Heart right ventricle (tissue), 16 donors: ENCODE measurements around the gene ARPC5. TPM values are rescaled to one million over a fixed set of nuclear protein-coding genes. Genes with fewer than 3 reads are reported as not detected.

Source experiments
- ATAC-seq, 8 donors: fragments of 200-7000 bp; cut with Tn5 transposase; one replicate each; pipeline ENCODE4 v1.9.1; 2020; ENCODE audit warnings: mild to moderate bottlenecking in 8 of 8, moderate library complexity in 8 of 8, moderate number of reproducible peaks in 1 of 8
- DNase-seq, 2 donors: peaks; one replicate each; pipeline ENCODE4 v3.0.0-alpha.2; 2020
- H3K27ac ChIP-seq, 10 donors: fragments of 200-600 bp; sonication (generic) in 2 of 10; one replicate each; pipeline versions ENCODE4 v1.5.0 to v1.8.0; 2020 to 2022; ENCODE audit warnings: mild to moderate bottlenecking in 3 of 10
- H3K27me3 ChIP-seq, 7 donors: fragments of 200-600 bp; one replicate each; pipeline ENCODE4 v1.8.0; 2021 to 2022; ENCODE audit warnings: mild to moderate bottlenecking in 2 of 7
- H3K36me3 ChIP-seq, 9 donors: fragments of 200-600 bp; sonication (generic) in 1 of 9; one replicate each; pipeline versions ENCODE4 v1.5.0 to v1.8.0; 2020 to 2022; ENCODE audit warnings: mild to moderate bottlenecking in 2 of 9
- H3K4me1 ChIP-seq, 9 donors: fragments of 200-600 bp; sonication (generic) in 1 of 9; one replicate each; pipeline versions ENCODE4 v1.5.0 to v1.8.0; 2020 to 2022; ENCODE audit warnings: mild to moderate bottlenecking in 4 of 9
- H3K4me3 ChIP-seq, 10 donors: fragments of 200-600 bp; sonication (generic) in 2 of 10; one replicate each; pipeline versions ENCODE4 v1.5.0 to v1.8.0; 2020 to 2022; ENCODE audit warnings: mild to moderate bottlenecking in 7 of 10, moderate library complexity in 2 of 10
- H3K9me3 ChIP-seq, 11 donors: fragments of 200-600 bp in 10 of 11; sonication (generic) in 2 of 11; one replicate each; pipeline versions ENCODE4 v1.5.0 to v1.8.0; 2013 to 2022; ENCODE audit warnings: mild to moderate bottlenecking in 2 of 11, control low read depth in 1 of 11, moderate library complexity in 1 of 11
- WGBS, 2 donors: extraction: QIAGEN DNeasy Blood & Tissue Kit; methylation state at CpG; one replicate each; pipeline ENCODE4 v1.1.7; 2013; ENCODE audit warnings: inconsistent platforms in 1 of 2; 5-methylcytosine and 5-hydroxymethylcytosine counted together
- intact Hi-C, 10 donors: fragments of 100-400 bp; cut with DNase I; formaldehyde crosslinking; loops; one replicate each; pipeline versions ENCODE4 v1.11.1 to v1.14.2; 2022
- polyA plus RNA-seq, 2 donors: library from polyadenylated mRNA; stranded (reverse); fragments of 200-250 nt; gene quantifications; one replicate each; pipeline ENCODE4 v1.2.3, GENCODE V29; 2013
- total RNA-seq, 10 donors: library from RNA; stranded (reverse); fragmentation: NEBNext Ultra II Directional in 3 of 10; extraction: Animal tissue kit (Norgen Biotek cat#: 25700) in 3 of 10; gene quantifications; one replicate each; pipeline versions ENCODE4 v1.2.1 to v1.2.4, GENCODE V29; 2021 to 2023
- TF ChIP-seq, protein P1 (sequence below), 9 donors: fragments of 200-600 bp; sonication (generic) in 2 of 9; IDR thresholded peaks; one replicate each; pipeline versions ENCODE4 v1.5.0 to v1.8.0; 2021 to 2022; ENCODE audit warnings: antibody characterized with exemption in 9 of 9, mild to moderate bottlenecking in 5 of 9, moderate library complexity in 1 of 9
- donor health status: Arrhythmogenic right ventricular cardiomyopathy.
- donor health status: ischemic (EF 13 %, LVEDD 7.1; RV severe dilation, severe dysfunction).
- donor health status: healthy with polysubstance abuse.
- donor health status: DM: no; HTN: yes; CAD: no.
- donor health status: DM: no; HTN: no; CAD: no.
- donor health status: ischemic (EF 25% LVEDD 6.9; RV normal size, moderate dysfunction).
- donor health status: ischemic (EF 25% LVEDD 5.7; RV mildly dilated, moderate dysfunction).
- donor health status: healthy.
- donor health status: DM: yes; HTN: yes; CAD: no.
- donor health status: Ischemic cardiomyopathy.
- donor health status: ischemic (EF 35%, LVEDD 5.7; RV mildly dilated, moderate dysfunction).
- donor health status: nonischemic (EF 11% LVEDD 7.7; RV severe dilation, severe dysfunction).
- donor health status: DM: yes; HTN: yes; CAD: no.
- donor health status: PGD.
- donor health status: ischemic (EF 29% LVEDD 5.4; RV normal size, mild dysfunction).
- donor health status: nonischemic (EF 23%, LVEDD 6.1; RV moderate dilation, normal function).

The ARPC5 gene
- total and polyA plus RNA-seq, 12 donors = 23.8 to 60.2 (median 31.7) TPM

GRCh38 chr1:183655562-183656075, 20.0 kb upstream of the ARPC5 start:
- Histone ChIP-seq H3K4me3 (no peak overlapping the region), H3K36me3 (no peaks in the 10 kb centered on the region), H3K9me3 (no peaks in the 10 kb centered on the region), H3K27ac (peak overlapping the region in 1 of 10 donors; percentile 78), H3K4me1 (peaks cover 6 to 56% (median 41%) of the 10 kb centered on the region in 9 donors), H3K27me3 (no peaks in the 10 kb centered on the region)
- WGBS, 2 donors = 5 to 7% methylated on average over 4 of the region's 4 CpGs
- ATAC-seq (peak; percentile 62 to 89 (median 83)), DNase-seq (peak; percentile 67 to 84)
- intact Hi-C loops = loop anchor here in 9 of 10 donors (1.0 to 2.0 kb wide), 2 partner anchors 261 kb away; no protein-coding TSS in a partner anchor
- TF ChIP-seq, protein P1, sequence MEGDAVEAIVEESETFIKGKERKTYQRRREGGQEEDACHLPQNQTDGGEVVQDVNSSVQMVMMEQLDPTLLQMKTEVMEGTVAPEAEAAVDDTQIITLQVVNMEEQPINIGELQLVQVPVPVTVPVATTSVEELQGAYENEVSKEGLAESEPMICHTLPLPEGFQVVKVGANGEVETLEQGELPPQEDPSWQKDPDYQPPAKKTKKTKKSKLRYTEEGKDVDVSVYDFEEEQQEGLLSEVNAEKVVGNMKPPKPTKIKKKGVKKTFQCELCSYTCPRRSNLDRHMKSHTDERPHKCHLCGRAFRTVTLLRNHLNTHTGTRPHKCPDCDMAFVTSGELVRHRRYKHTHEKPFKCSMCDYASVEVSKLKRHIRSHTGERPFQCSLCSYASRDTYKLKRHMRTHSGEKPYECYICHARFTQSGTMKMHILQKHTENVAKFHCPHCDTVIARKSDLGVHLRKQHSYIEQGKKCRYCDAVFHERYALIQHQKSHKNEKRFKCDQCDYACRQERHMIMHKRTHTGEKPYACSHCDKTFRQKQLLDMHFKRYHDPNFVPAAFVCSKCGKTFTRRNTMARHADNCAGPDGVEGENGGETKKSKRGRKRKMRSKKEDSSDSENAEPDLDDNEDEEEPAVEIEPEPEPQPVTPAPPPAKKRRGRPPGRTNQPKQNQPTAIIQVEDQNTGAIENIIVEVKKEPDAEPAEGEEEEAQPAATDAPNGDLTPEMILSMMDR (IDR thresholded peaks at IDR 0.05) = peak; percentile 84 to 95 (median 92)

DNA sequence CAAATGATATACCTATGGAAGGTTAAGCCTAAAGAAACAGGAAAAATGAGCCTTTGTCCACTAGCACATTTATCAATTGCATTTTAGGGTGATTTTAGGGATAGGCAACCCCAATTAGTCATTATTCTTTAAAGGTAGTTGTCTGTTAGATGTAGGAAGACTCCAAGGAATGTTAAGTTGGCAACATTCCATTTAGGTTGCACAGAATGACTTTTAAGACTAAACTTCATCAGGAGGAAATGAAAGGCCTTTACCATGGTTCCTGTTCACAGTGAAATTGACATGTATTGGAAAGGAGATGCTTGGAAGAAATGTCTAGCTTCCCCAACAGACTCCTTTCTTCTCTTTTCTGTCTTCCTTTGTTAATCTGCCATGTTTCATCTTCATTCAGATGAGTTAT, 19.1 kb upstream of the ARPC5 start:
- intact Hi-C loops = loop anchor here (1.0 to 5.0 kb wide), 4 partner anchors 33 to 263 kb away; no protein-coding TSS in a partner anchor
- H3K4me3 ChIP-seq = no peak overlapping the region
- ATAC-seq (no peak), DNase-seq (no peak)
- TF ChIP-seq, protein P1 (IDR thresholded peaks at IDR 0.05) = no peak
- no peaks in the 10 kb centered on the region for H3K27me3 ChIP-seq
- no peaks in the 10 kb centered on the region for H3K9me3 ChIP-seq
- H3K4me1 ChIP-seq = peaks cover 6 to 56% (median 41%) of the 10 kb centered on the region in 9 donors
- H3K36me3 ChIP-seq = no peaks in the 10 kb centered on the region
- H3K27ac ChIP-seq = peak overlapping the region in 5 of 10 donors; percentile 57 to 79 (median 71)

GRCh38 chr1:183653876-183654451, 18.4 kb upstream of the ARPC5 start:
- WGBS, 2 donors = 55 to 67% methylated on average over 4 of the region's 4 CpGs
- Histone ChIP-seq H3K36me3 (no peaks in the 10 kb centered on the region), H3K27ac (peak overlapping the region; percentile 8 to 79 (median 64)), H3K27me3 (no peaks in the 10 kb centered on the region), H3K4me3 (no peak overlapping the region), H3K9me3 (no peaks in the 10 kb centered on the region), H3K4me1 (peaks cover 6 to 58% (median 41%) of the 10 kb centered on the region in 9 donors)
- ATAC-seq (peak in 6 of 8 donors; percentile 46 to 81 (median 64)), DNase-seq (no peak)
- TF ChIP-seq, protein P1 (IDR thresholded peaks at IDR 0.05) = no peak
- intact Hi-C loops = loop anchor here in 8 of 10 donors (2.0 to 5.0 kb wide), 3 partner anchors 33 to 263 kb away; no protein-coding TSS in a partner anchor

- no peaks in the 10 kb centered on the region for H3K27me3 ChIP-seq
- DNase-seq (no peak), ATAC-seq (peak in 6 of 8 donors; percentile 18 to 67 (median 46))
- TF ChIP-seq, protein P1 (IDR thresholded peaks at IDR 0.05) = no peak
- H3K36me3 ChIP-seq = no peaks in the 10 kb centered on the region
- H3K4me1 ChIP-seq = peaks cover 6 to 63% (median 45%) of the 10 kb centered on the region in 9 donors
- peak overlapping the region; percentile 8 to 79 (median 64) for H3K27ac ChIP-seq
- 67 to 82% methylated on average over 3 of the region's 3 CpGs for WGBS, 2 donors
- no peaks in the 10 kb centered on the region for H3K9me3 ChIP-seq
- intact Hi-C loops = loop anchor here in 3 of 10 donors (5.0 kb wide), 2 partner anchors 34 to 264 kb away; no protein-coding TSS in a partner anchor
- H3K4me3 ChIP-seq = no peak overlapping the region
Measured at GRCh38 chr1:183653462-183653794, 17.8 kb upstream of the ARPC5 start.
